MM.1S (cell line): Measurements from ENCODE around the gene ANO5.

Experiments used
- DNase-seq: peaks from one replicate; pipeline ENCODE4 v3.0.0-alpha.2; 2015
- H2AFZ ChIP-seq: fragments of 300-600 bp; sonication (generic); 2 replicates; pipeline ENCODE4 v1.6.0; 2016; ENCODE audit warnings: antibody characterized with exemption, low read length
- H3F3A ChIP-seq: fragments of 300-600 bp; sonication (generic); 2 replicates; pipeline ENCODE4 v1.6.1; 2016; ENCODE audit warnings: mild to moderate bottlenecking, antibody characterized with exemption, low read length, moderate library complexity, mixed read lengths; ENCODE audit not compliant: insufficient read depth
- H3K27ac ChIP-seq: fragments of 300-600 bp; sonication (generic); 2 replicates; pipeline ENCODE4 v1.5.1; 2016; ENCODE audit warnings: mild to moderate bottlenecking, low read length
- H3K27me3 ChIP-seq: fragments of 300-600 bp; sonication (generic); replicated peaks from 2 replicates; pipeline ENCODE4 v1.6.0; 2016; ENCODE audit warnings: low read length; ENCODE audit not compliant: insufficient read depth
- H3K36me3 ChIP-seq: fragments of 300-600 bp; sonication (generic); replicated peaks from 2 replicates; pipeline ENCODE4 v1.6.1; 2016; ENCODE audit warnings: mild to moderate bottlenecking, low read length, mixed read lengths; ENCODE audit not compliant: insufficient read depth
- H3K4me1 ChIP-seq: fragments of 300-600 bp; sonication (generic); 2 replicates; pipeline ENCODE4 v1.6.1; 2016; ENCODE audit warnings: low read length, mixed read lengths
- H3K4me2 ChIP-seq: fragments of 300-600 bp; sonication (generic); 2 replicates; pipeline ENCODE4 v1.6.0; 2016; ENCODE audit warnings: low read depth, low read length
- H3K4me3 ChIP-seq: fragments of 300-600 bp; sonication (generic); 2 replicates; pipeline ENCODE4 v1.5.1; 2016; ENCODE audit warnings: low read length, mixed read lengths
- H3K79me2 ChIP-seq: fragments of 300-600 bp; sonication (generic); 2 replicates; pipeline ENCODE4 v1.6.1; 2016; ENCODE audit warnings: mixed run types, low read length, mixed read lengths
- H3K9ac ChIP-seq: fragments of 300-600 bp; sonication (generic); 2 replicates; pipeline ENCODE4 v1.6.1; 2016; ENCODE audit warnings: low read length, mixed read lengths
- H3K9me2 ChIP-seq: fragments of 300-600 bp; sonication (generic); replicated peaks from 2 replicates; pipeline ENCODE4 v1.6.1; 2016; ENCODE audit warnings: mild to moderate bottlenecking, low read length, mixed read lengths; ENCODE audit not compliant: insufficient read depth
- H3K9me3 ChIP-seq: fragments of 300-600 bp; sonication (generic); replicated peaks from 2 replicates; pipeline ENCODE4 v1.6.1; 2016; ENCODE audit warnings: mild to moderate bottlenecking, low read length, mixed read lengths; ENCODE audit not compliant: insufficient read depth
- H4K20me1 ChIP-seq: fragments of 300-600 bp; sonication (generic); 2 replicates; pipeline ENCODE4 v1.6.1; 2016; ENCODE audit warnings: mild to moderate bottlenecking, low read length, moderate library complexity, mixed read lengths; ENCODE audit not compliant: insufficient read depth
- EZH2 ChIP-seq: fragments of 300-600 bp; sonication (generic); optimal IDR thresholded peaks from 2 replicates; pipeline ENCODE3; 2017; ENCODE audit warnings: low read depth, mild to moderate bottlenecking, antibody characterized with exemption, low read length, mixed read lengths
- EZH2phosphoT487 ChIP-seq: fragments of 300-600 bp; sonication (generic); IDR thresholded peaks from 2 replicates; pipeline ENCODE4 v1.6.1; 2018; ENCODE audit warnings: antibody characterized with exemption, low read length
- TF ChIP-seq, protein P1 (sequence below): fragments of 300-600 bp; sonication (generic); IDR thresholded peaks from 2 replicates; pipeline ENCODE4 v1.5.1; 2016; ENCODE audit warnings: antibody characterized with exemption, low read length, mixed read lengths

The ANO5 gene

DNA sequence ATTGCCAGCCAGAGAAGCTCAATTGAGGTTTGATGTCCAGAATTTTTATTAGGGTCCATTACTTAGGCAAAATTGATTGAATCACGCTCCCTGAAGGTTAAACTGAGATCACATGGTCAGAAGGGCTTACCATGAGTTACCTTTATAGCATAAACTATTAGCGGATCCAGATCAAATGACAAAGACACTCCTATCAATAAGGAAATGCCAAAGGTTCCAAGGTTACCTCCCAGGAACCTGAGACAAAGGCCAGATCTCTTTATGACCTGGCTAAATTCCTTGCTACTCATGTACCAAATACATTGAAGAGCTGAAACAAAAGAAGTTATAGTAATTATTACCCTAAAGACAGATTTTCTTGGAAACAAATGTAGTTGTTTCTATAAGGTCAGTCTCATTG is 27.8 kb upstream of the ANO5 start:
- Histone ChIP-seq H3K4me1 (no peaks in the 10 kb centered on the region), H3K27ac (no peak overlapping the region), H3K4me3 (no peak overlapping the region), H3K9ac (no peak overlapping the region), H2AFZ (no peak overlapping the region), H3K4me2 (no peak overlapping the region), H3K9me3 (no peaks in the 10 kb centered on the region), H3K79me2 (no peaks in the 10 kb centered on the region), H3K27me3 (no peaks in the 10 kb centered on the region), H3F3A (no peaks in the 10 kb centered on the region), H4K20me1 (no peaks in the 10 kb centered on the region), H3K9me2 (no peaks in the 10 kb centered on the region), H3K36me3 (no peaks in the 10 kb centered on the region)
- TF ChIP-seq, protein P1, sequence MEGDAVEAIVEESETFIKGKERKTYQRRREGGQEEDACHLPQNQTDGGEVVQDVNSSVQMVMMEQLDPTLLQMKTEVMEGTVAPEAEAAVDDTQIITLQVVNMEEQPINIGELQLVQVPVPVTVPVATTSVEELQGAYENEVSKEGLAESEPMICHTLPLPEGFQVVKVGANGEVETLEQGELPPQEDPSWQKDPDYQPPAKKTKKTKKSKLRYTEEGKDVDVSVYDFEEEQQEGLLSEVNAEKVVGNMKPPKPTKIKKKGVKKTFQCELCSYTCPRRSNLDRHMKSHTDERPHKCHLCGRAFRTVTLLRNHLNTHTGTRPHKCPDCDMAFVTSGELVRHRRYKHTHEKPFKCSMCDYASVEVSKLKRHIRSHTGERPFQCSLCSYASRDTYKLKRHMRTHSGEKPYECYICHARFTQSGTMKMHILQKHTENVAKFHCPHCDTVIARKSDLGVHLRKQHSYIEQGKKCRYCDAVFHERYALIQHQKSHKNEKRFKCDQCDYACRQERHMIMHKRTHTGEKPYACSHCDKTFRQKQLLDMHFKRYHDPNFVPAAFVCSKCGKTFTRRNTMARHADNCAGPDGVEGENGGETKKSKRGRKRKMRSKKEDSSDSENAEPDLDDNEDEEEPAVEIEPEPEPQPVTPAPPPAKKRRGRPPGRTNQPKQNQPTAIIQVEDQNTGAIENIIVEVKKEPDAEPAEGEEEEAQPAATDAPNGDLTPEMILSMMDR = no peak
- TF ChIP-seq EZH2 (no peak), EZH2phosphoT487 (no peak)
- no peak for DNase-seq

- Histone ChIP-seq H3K79me2 (no peaks in the 10 kb centered on the region), H3K4me2 (no peak overlapping the region), H3K4me3 (no peak overlapping the region), H3K27ac (no peak overlapping the region), H3F3A (no peaks in the 10 kb centered on the region), H3K9me2 (no peaks in the 10 kb centered on the region), H2AFZ (no peak overlapping the region), H3K9ac (no peak overlapping the region), H3K9me3 (no peaks in the 10 kb centered on the region), H3K27me3 (no peaks in the 10 kb centered on the region), H3K4me1 (no peaks in the 10 kb centered on the region), H4K20me1 (no peaks in the 10 kb centered on the region), H3K36me3 (no peaks in the 10 kb centered on the region)
- no peak for DNase-seq
- TF ChIP-seq EZH2 (no peak), EZH2phosphoT487 (no peak)
- TF ChIP-seq, protein P1 = no peak
Measured at GRCh38 chr11:22165759-22166513, 26.9 kb upstream of the ANO5 start.

GRCh38 chr11:22169833-22170232 is 23.1 kb upstream of the ANO5 start:
- no peak for TF ChIP-seq EZH2
- TF ChIP-seq, protein P1 = peak; percentile 44

More at GRCh38 chr11:22169833-22170232, 23.1 kb upstream of the ANO5 start:
- H3K4me3 ChIP-seq = no peak overlapping the region
- no peak overlapping the region for H3K27ac ChIP-seq
- H3K79me2 ChIP-seq = no peaks in the 10 kb centered on the region
- H2AFZ ChIP-seq = no peak overlapping the region
- no peaks in the 10 kb centered on the region for H3K9me3 ChIP-seq
- H4K20me1 ChIP-seq = no peaks in the 10 kb centered on the region
- H3F3A ChIP-seq = no peaks in the 10 kb centered on the region
- no peak overlapping the region for H3K9ac ChIP-seq
- H3K27me3 ChIP-seq = no peaks in the 10 kb centered on the region
- no peaks in the 10 kb centered on the region for H3K36me3 ChIP-seq
- H3K4me2 ChIP-seq = no peak overlapping the region
- no peaks in the 10 kb centered on the region for H3K4me1 ChIP-seq
- no peaks in the 10 kb centered on the region for H3K9me2 ChIP-seq
- DNase-seq = peak; percentile 25
